ENCODE measurements around the gene ULK4. TPM values are rescaled to one million over a fixed set of nuclear protein-coding genes. Genes with fewer than 3 reads are reported as not detected.

ULK4 gene
- total and polyA plus RNA-seq, 2 of the 4 experiments (the other 2 are of a cell fraction) = 2.7 to 5.0 TPM

- no peak overlapping the region for H2AK5ac ChIP-seq (ENCODE audit: low read depth, low read length)
- ChIA-PET POLR2A (ENCODE audit: unreplicated experiment) (no interaction called here), CTCF (no interaction called here)
- no peak overlapping the region for H3K4me2 ChIP-seq (ENCODE audit: low read depth, low read length)
- no peak overlapping the region for H4K5ac ChIP-seq (ENCODE audit: low read depth, low read length)
- BruUV-seq (replicated peaks) = no TSS peak
- dilution Hi-C loops (cut with HindIII; ENCODE audit: low sequenced_read_pairs, unreplicated experiment) = no loop called here
- H4K8ac ChIP-seq (ENCODE audit: low read depth in 2 of 2, low read length in 2 of 2) = no peak overlapping the region
- intact Hi-C loops (cut with micrococcal nuclease) = no loop called here
- DNase-seq (no peak), ATAC-seq (ENCODE audit: low read depth) (no peak)
- no peak overlapping the region for H3K9ac ChIP-seq (ENCODE audit: low read depth, low read length)
- in situ Hi-C loops (cut with MboI; ENCODE audit: low sequenced_read_pairs) = no loop called here
- no peaks in the 10 kb centered on the region for H3K4me1 ChIP-seq (ENCODE audit: control insufficient read depth, insufficient read depth, low read length)
- no peak overlapping the region for H2AFZ ChIP-seq (replicated peaks; ENCODE audit: low read length, poor library complexity)
- no CpG with 5 or more reads among the region's 6 CpGs for WGBS, 2 experiments (ENCODE audit: extremely low coverage in 2 of 2, insufficient read length in 1 of 2)
- no peaks in the 10 kb centered on the region for H3K36me3 ChIP-seq (ENCODE audit: control insufficient read depth, insufficient read depth, low read length)
- no peaks in the 10 kb centered on the region for H3K9me3 ChIP-seq (ENCODE audit: control insufficient read depth, insufficient read depth, low read length)
- H3K27ac ChIP-seq (ENCODE audit: insufficient read depth, low read length) = no peak overlapping the region
- H2BK20ac ChIP-seq (ENCODE audit: low read depth, low read length) = no peak overlapping the region
- no peak overlapping the region for H3K4me3 ChIP-seq (ENCODE audit: insufficient read depth, low read depth, low read length)
- no peaks in the 10 kb centered on the region for H4K20me1 ChIP-seq (ENCODE audit: insufficient read depth, low read length)
- H3K79me1 ChIP-seq (ENCODE audit: low read depth in 1 of 2, low read length in 2 of 2) = no peaks in the 10 kb centered on the region
- no peak overlapping the region for H3K14ac ChIP-seq (replicated peaks; ENCODE audit: low read depth, low read length)
- H3K4ac ChIP-seq (ENCODE audit: low read depth, low read length) = no peak overlapping the region
- TF ChIP-seq USF2 (IDR thresholded peaks at IDR 0.05; ENCODE audit: low read depth, low read length) (peak; percentile 19; the same call in 1 of the 2 replicates), CHD1 (IDR thresholded peaks at IDR 0.05; ENCODE audit: low read depth, low read length) (no peak)
- no peak overlapping the region for H2BK120ac ChIP-seq (ENCODE audit: low read depth, low read length)
- no peak overlapping the region for H2AK9ac ChIP-seq (replicated peaks; ENCODE audit: low read depth, low read length, poor library complexity)
- H3K27me3 ChIP-seq (ENCODE audit: control insufficient read depth, insufficient read depth, low read length) = no peaks in the 10 kb centered on the region
- no peak overlapping the region for H4K91ac ChIP-seq (ENCODE audit: insufficient read depth, low read depth, low read length)
- no peak overlapping the region for H3K56ac ChIP-seq (ENCODE audit: extremely low read depth, insufficient read depth, low read length)
- no peak overlapping the region for H2BK5ac ChIP-seq (ENCODE audit: low read depth, low read length, poor library complexity, severe bottlenecking)
- H3K18ac ChIP-seq (ENCODE audit: low read depth, low read length) = no peak overlapping the region
- H3K23ac ChIP-seq (ENCODE audit: low read depth, low read length) = no peak overlapping the region
- no peaks in the 10 kb centered on the region for H3K9me1 ChIP-seq (ENCODE audit: insufficient read depth, low read length)
- no peak overlapping the region for H2BK15ac ChIP-seq (ENCODE audit: low read depth, low read length)
Measured at GRCh38 chr3:41848753-41849574, 112.9 kb downstream of the ULK4 start.
